Erythroblast (primary cell): Measurements from ENCODE around the gene PIGS.

Experiments
- GATA1 ChIP-seq: IDR thresholded peaks from 2 replicates; pipeline ENCODE4 v1.6.1; 2011; ENCODE audit warnings: low read depth, mild to moderate bottlenecking, control low read depth, low read length, moderate library complexity
- POLR2A ChIP-seq: IDR thresholded peaks from 2 replicates; pipeline ENCODE4 v1.6.1; 2011; ENCODE audit warnings: mild to moderate bottlenecking, low read length

- no peak for TF ChIP-seq POLR2A
- TF ChIP-seq GATA1 = no peak
Measured at GRCh38 chr17:28533091-28533807, 38.1 kb downstream of the PIGS start.
